Endodermal cell (in vitro differentiated cells): Measurements from ENCODE around the gene NIM1K. TPM values are rescaled to one million over a fixed set of nuclear protein-coding genes. Genes with fewer than 3 reads are reported as not detected.
"Not testable (repeated sequence)": the region's sequence is repeated elsewhere in the genome, so short reads cannot be mapped to it uniquely, and the experiment has no call there.

Source experiments
- DNase-seq: peaks from one replicate; pipeline ENCODE4 v3.0.0-alpha.2; 2017
- H3K27ac ChIP-seq: 2 replicates; pipeline ENCODE4 v1.5.1; 2013; ENCODE audit warnings: mild to moderate bottlenecking, low read depth, low read length, moderate library complexity
- H3K27me3 ChIP-seq: 2 replicates; pipeline ENCODE4 v1.6.1; 2013; ENCODE audit warnings: mild to moderate bottlenecking, low read length, moderate library complexity; ENCODE audit not compliant: insufficient read depth, control insufficient read depth, poor library complexity, severe bottlenecking
- H3K36me3 ChIP-seq: 2 replicates; pipeline ENCODE4 v1.7.0; 2013; ENCODE audit warnings: mild to moderate bottlenecking, low read length, moderate library complexity; ENCODE audit not compliant: control insufficient read depth, insufficient read depth
- H3K4me1 ChIP-seq: one replicate; pipeline ENCODE4 v1.7.0; 2013; ENCODE audit warnings: low read length; ENCODE audit not compliant: control insufficient read depth, insufficient read depth
- H3K4me3 ChIP-seq: 2 replicates; pipeline ENCODE4 v1.5.1; 2013; ENCODE audit warnings: mild to moderate bottlenecking, low read length, moderate library complexity
- H3K9ac ChIP-seq: 2 replicates; pipeline ENCODE4 v1.6.1; 2013; ENCODE audit warnings: mild to moderate bottlenecking, low read length, moderate library complexity; ENCODE audit not compliant: poor library complexity, severe bottlenecking; ENCODE audit errors: extremely low read depth
- H3K9me3 ChIP-seq: 2 replicates; pipeline ENCODE4 v1.6.1; 2013; ENCODE audit warnings: mild to moderate bottlenecking, low read length, moderate library complexity; ENCODE audit not compliant: control insufficient read depth
- H3K27ac Mint-ChIP-seq: 2 replicates; pipeline ENCODE4 v1.8.0; 2020; ENCODE audit warnings: mixed read lengths
- H3K27me3 Mint-ChIP-seq: 2 replicates; pipeline ENCODE4 v1.8.0; 2021; ENCODE audit warnings: mild to moderate bottlenecking, mixed read lengths; ENCODE audit not compliant: insufficient read depth
- H3K36me3 Mint-ChIP-seq: 2 replicates; pipeline ENCODE4 v1.8.0; 2020; ENCODE audit warnings: low read depth, mixed read lengths
- H3K4me1 Mint-ChIP-seq: 2 replicates; pipeline ENCODE4 v1.8.0; 2020; ENCODE audit warnings: mixed read lengths
- H3K4me3 Mint-ChIP-seq: 2 replicates; pipeline ENCODE4 v1.8.0; 2020; ENCODE audit warnings: mild to moderate bottlenecking, moderate library complexity, mixed read lengths
- H3K9me3 Mint-ChIP-seq: 2 replicates; pipeline ENCODE4 v1.8.0; 2020; ENCODE audit warnings: mild to moderate bottlenecking, mixed read lengths
- CTCF ChIP-seq: fragments of 200-600 bp; sonication (generic); conservative IDR thresholded peaks from 2 replicates; pipeline ENCODE4 v1.5.0; 2021; ENCODE audit warnings: antibody characterized with exemption, mild to moderate bottlenecking
- WGBS, 2 experiments: methylation state at CpG; one replicate each; pipeline versions ENCODE4 v1.1.5 to v1.1.7; 2013; ENCODE audit warnings: missing lambda C conversion rate in 2 of 2, mixed read lengths in 1 of 2; ENCODE audit not compliant: insufficient coverage in 1 of 2, insufficient read length in 1 of 2; 5-methylcytosine and 5-hydroxymethylcytosine counted together
- total RNA-seq, 2 donors: library from RNA; stranded (reverse); fragmentation: NEBNext Ultra II Directional in 1 of 2; extraction: Animal tissue kit (Norgen Biotek cat#: 25700) in 1 of 2; gene quantifications; 2 replicates in 1 of 2; 3 replicates in 1 of 2; pipeline ENCODE4 v1.2.1, GENCODE V29; 2021

NIM1K gene
- total RNA-seq, 2 donors from 2014 or later, result not detected

GRCh38 chr5:43174586-43174985 is 17.4 kb upstream of the NIM1K start:
- H3K4me1 Mint-ChIP-seq, result no peaks in the 10 kb centered on the region
- no peaks in the 10 kb centered on the region for H3K4me1 ChIP-seq
- H3K4me3 ChIP-seq, result no peak overlapping the region
- H3K27ac Mint-ChIP-seq, result no peak overlapping the region
- DNase-seq, result no peak
- no peak overlapping the region for H3K9ac ChIP-seq
- no peaks in the 10 kb centered on the region for H3K27me3 ChIP-seq
- H3K36me3 Mint-ChIP-seq, result peaks cover 50% of the 10 kb centered on the region
- H3K9me3 ChIP-seq, result no peaks in the 10 kb centered on the region
- TF ChIP-seq CTCF, result no peak
- H3K27ac ChIP-seq, result no peak overlapping the region
- H3K9me3 Mint-ChIP-seq, result no peaks in the 10 kb centered on the region
- H3K36me3 ChIP-seq, result peaks cover 44% of the 10 kb centered on the region
- H3K4me3 Mint-ChIP-seq, result no peak overlapping the region
- H3K27me3 Mint-ChIP-seq, result no peaks in the 10 kb centered on the region
- 93 to 95% methylated on average over 7 of the region's 7 CpGs for WGBS, 2 experiments

- H3K9ac ChIP-seq, result no peak overlapping the region
- H3K9me3 ChIP-seq, result no peaks in the 10 kb centered on the region
- no peak overlapping the region for H3K4me3 Mint-ChIP-seq
- TF ChIP-seq CTCF, result no peak
- H3K4me1 Mint-ChIP-seq, result no peaks in the 10 kb centered on the region
- 85 to 91% methylated on average over 6 to 7 of the region's 7 CpGs for WGBS, 2 experiments
- H3K27me3 ChIP-seq, result no peaks in the 10 kb centered on the region
- peaks cover 17% of the 10 kb centered on the region for H3K36me3 Mint-ChIP-seq
- no peaks in the 10 kb centered on the region for H3K4me1 ChIP-seq
- H3K36me3 ChIP-seq, result peaks cover 22% of the 10 kb centered on the region
- no peak for DNase-seq
- H3K27ac ChIP-seq, result no peak overlapping the region
- no peaks in the 10 kb centered on the region for H3K9me3 Mint-ChIP-seq
- H3K4me3 ChIP-seq, result no peak overlapping the region
- no peaks in the 10 kb centered on the region for H3K27me3 Mint-ChIP-seq
- H3K27ac Mint-ChIP-seq, result no peak overlapping the region
Observed at GRCh38 chr5:43179836-43180235, 12.2 kb upstream of the NIM1K start.

GRCh38 chr5:43182421-43182820 is 9.6 kb upstream of the NIM1K start:
- Histone ChIP-seq H3K36me3 (peaks cover 4% of the 10 kb centered on the region), H3K4me3 (no peak overlapping the region), H3K4me1 (no peaks in the 10 kb centered on the region), H3K9me3 (no peaks in the 10 kb centered on the region), H3K27me3 (no peaks in the 10 kb centered on the region), H3K9ac (no peak overlapping the region), H3K27ac (no peak overlapping the region)
- Mint-ChIP-seq H3K4me1 (no peaks in the 10 kb centered on the region), H3K4me3 (no peak overlapping the region), H3K9me3 (no peaks in the 10 kb centered on the region), H3K27ac (no peak overlapping the region), H3K36me3 (peaks cover 11% of the 10 kb centered on the region), H3K27me3 (no peaks in the 10 kb centered on the region)
- DNase-seq, result no peak
- 88 to 93% methylated on average over 10 of the region's 10 CpGs for whole genome bisulfite sequencing, 2 experiments
- no peak for TF ChIP-seq CTCF

GRCh38 chr5:43183101-43183500 is 8.9 kb upstream of the NIM1K start:
- H3K36me3 ChIP-seq, H3K4me1 ChIP-seq, H3K27ac Mint-ChIP-seq, H3K4me1 Mint-ChIP-seq, H3K27ac ChIP-seq, H3K4me3 Mint-ChIP-seq, H3K27me3 Mint-ChIP-seq, H3K9me3 Mint-ChIP-seq, H3K9ac ChIP-seq, H3K27me3 ChIP-seq, DNase-seq, H3K9me3 ChIP-seq, H3K4me3 ChIP-seq, H3K36me3 Mint-ChIP-seq: not testable (repeated sequence)
- WGBS, 2 experiments, result 88 to 91% methylated on average over 6 to 11 of the region's 11 CpGs
